ENCODE data around the gene PLVAP.

- TF ChIP-seq POLR2A (IDR thresholded peaks at IDR 0.05) = no peak
- no peak for TF ChIP-seq CTCF (IDR thresholded peaks at IDR 0.05)
Observed at GRCh38 chr19:17312189-17313113, 64.7 kb downstream of the PLVAP start.

Measured in Peyer's patch (tissue), 4 donors.